ENCODE data around the gene BMPR2. TPM values are rescaled to one million over a fixed set of nuclear protein-coding genes. Genes with fewer than 3 reads are reported as not detected.

Gene BMPR2
- total RNA-seq, 1 experiment from 2014 or later, result 34.9 TPM

GRCh38 chr2:202508686-202509085 lies 132.6 kb downstream of the BMPR2 start:
- no peak for DNase-seq (ENCODE audit: low spot score)
- no peaks in the 10 kb centered on the region for H3K4me1 ChIP-seq (ENCODE audit: insufficient read depth, low read length, poor library complexity, severe bottlenecking)
- no peak overlapping the region for H3K4me3 ChIP-seq (ENCODE audit: low read depth, low read length, poor library complexity, severe bottlenecking)
- intact Hi-C loops (cut with micrococcal nuclease; ENCODE audit: unreplicated experiment), result no loop called here
- BruUV-seq (replicated peaks), result no TSS peak
- no peak for TF ChIP-seq CTCF (conservative IDR thresholded peaks at IDR 0.05; ENCODE audit: low read depth, low read length)
- TF ChIP-seq EZH2 (IDR thresholded peaks at IDR 0.05; ENCODE audit: borderline replicate concordance, low read depth, low read length, poor library complexity, severe bottlenecking), result no peak
- no peaks in the 10 kb centered on the region for H3K27me3 ChIP-seq (replicated peaks; ENCODE audit: insufficient read depth, low read depth, low read length, poor library complexity)
- no peaks in the 10 kb centered on the region for H3K36me3 ChIP-seq (ENCODE audit: insufficient read depth, low read length, poor library complexity, severe bottlenecking)
- no peaks in the 10 kb centered on the region for H3K9me3 ChIP-seq (ENCODE audit: low read depth, low read length, poor library complexity, severe bottlenecking)
- POLR2A ChIA-PET (ENCODE audit: low non-redundant PET), result no interaction called here
- H3K27ac ChIP-seq (ENCODE audit: low read depth, low read length, poor library complexity, severe bottlenecking), result no peak overlapping the region
- CTCF ChIA-PET, result no interaction called here

GRCh38 chr2:202510911-202511310 lies 134.8 kb downstream of the BMPR2 start:
- intact Hi-C loops (cut with micrococcal nuclease; ENCODE audit: unreplicated experiment), result no loop called here

GRCh38 chr2:202512176-202512575 lies 136.0 kb downstream of the BMPR2 start:
- Histone ChIP-seq H3K27me3 (replicated peaks; ENCODE audit: insufficient read depth, low read depth, low read length, poor library complexity) (no peaks in the 10 kb centered on the region), H3K9me3 (ENCODE audit: low read depth, low read length, poor library complexity, severe bottlenecking) (no peaks in the 10 kb centered on the region), H3K4me1 (ENCODE audit: insufficient read depth, low read length, poor library complexity, severe bottlenecking) (no peaks in the 10 kb centered on the region), H3K4me3 (ENCODE audit: low read depth, low read length, poor library complexity, severe bottlenecking) (no peak overlapping the region), H3K36me3 (ENCODE audit: insufficient read depth, low read length, poor library complexity, severe bottlenecking) (no peaks in the 10 kb centered on the region), H3K27ac (ENCODE audit: low read depth, low read length, poor library complexity, severe bottlenecking) (no peak overlapping the region)
- no peak for TF ChIP-seq EZH2 (IDR thresholded peaks at IDR 0.05; ENCODE audit: borderline replicate concordance, low read depth, low read length, poor library complexity, severe bottlenecking)
- no peak for TF ChIP-seq CTCF (conservative IDR thresholded peaks at IDR 0.05; ENCODE audit: low read depth, low read length)
- no TSS peak for BruUV-seq (replicated peaks)
- POLR2A ChIA-PET (ENCODE audit: low non-redundant PET), result no interaction called here
- CTCF ChIA-PET, result no interaction called here
- intact Hi-C loops (cut with micrococcal nuclease; ENCODE audit: unreplicated experiment), result no loop called here
- no peak for DNase-seq (ENCODE audit: low spot score)

More at GRCh38 chr2:202510911-202511310, 134.8 kb downstream of the BMPR2 start:
- ChIA-PET CTCF (no interaction called here), POLR2A (ENCODE audit: low non-redundant PET) (no interaction called here)
- H3K27me3 ChIP-seq (replicated peaks; ENCODE audit: insufficient read depth, low read depth, low read length, poor library complexity), result no peaks in the 10 kb centered on the region
- no peaks in the 10 kb centered on the region for H3K4me1 ChIP-seq (ENCODE audit: insufficient read depth, low read length, poor library complexity, severe bottlenecking)
- TF ChIP-seq CTCF (conservative IDR thresholded peaks at IDR 0.05; ENCODE audit: low read depth, low read length), result no peak
- no TSS peak for BruUV-seq (replicated peaks)
- DNase-seq (ENCODE audit: low spot score), result no peak
- H3K9me3 ChIP-seq (ENCODE audit: low read depth, low read length, poor library complexity, severe bottlenecking), result no peaks in the 10 kb centered on the region
- H3K27ac ChIP-seq (ENCODE audit: low read depth, low read length, poor library complexity, severe bottlenecking), result no peak overlapping the region
- H3K36me3 ChIP-seq (ENCODE audit: insufficient read depth, low read length, poor library complexity, severe bottlenecking), result no peaks in the 10 kb centered on the region
- H3K4me3 ChIP-seq (ENCODE audit: low read depth, low read length, poor library complexity, severe bottlenecking), result no peak overlapping the region
